HG02885 (cell line): ENCODE results near the gene TWIST2.

Experiments
- ATAC-seq: cut with Tn5 transposase; IDR thresholded peaks from one replicate; pipeline ENCODE4 v1.9.1; 2021; ENCODE audit warnings: mild to moderate bottlenecking; ENCODE audit not compliant: unreplicated experiment, poor library complexity

TWIST2 gene

GRCh38 chr2:238913931-238914647, 66.2 kb downstream of the TWIST2 start:
- ATAC-seq, result no peak

DNA sequence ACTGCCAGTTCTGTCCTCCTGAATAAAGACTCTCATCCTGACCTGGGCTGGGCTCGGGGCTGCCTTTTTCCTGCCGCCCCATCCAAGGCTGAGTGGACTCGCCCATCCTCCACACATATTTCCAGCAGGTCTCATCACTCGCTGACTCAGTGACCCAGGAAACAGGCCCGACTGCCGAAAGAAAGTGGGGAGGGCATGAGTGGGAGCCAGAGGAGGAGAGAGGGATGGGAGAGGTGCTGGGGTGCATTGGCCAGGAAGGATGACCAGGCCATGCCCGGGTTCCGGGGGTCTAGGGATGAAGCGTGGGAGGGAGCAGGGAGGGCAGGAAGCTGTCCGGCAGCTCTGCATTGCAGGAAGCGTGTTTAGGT, 66.7 kb downstream of the TWIST2 start:
- no peak for ATAC-seq

DNA sequence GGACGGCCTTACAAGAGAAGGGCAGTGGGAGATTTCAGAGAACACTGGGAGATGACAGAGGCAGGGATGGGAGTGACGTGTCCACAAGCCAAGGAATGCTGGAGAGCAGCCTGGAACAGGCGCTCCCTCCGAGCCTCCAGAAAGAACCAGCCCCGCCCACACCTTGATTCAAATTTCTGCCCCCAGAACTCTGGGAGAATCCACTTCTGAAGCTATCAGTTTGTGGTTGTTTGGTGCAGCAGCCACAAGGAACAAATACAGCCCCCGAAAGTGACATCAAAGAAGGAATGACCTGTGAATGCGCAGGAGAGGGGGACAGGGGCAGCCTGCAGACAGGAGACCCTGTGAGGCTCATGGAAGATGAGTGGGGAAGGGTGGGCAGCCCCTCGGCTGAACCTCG, 67.3 kb downstream of the TWIST2 start:
- ATAC-seq, result no peak

DNA sequence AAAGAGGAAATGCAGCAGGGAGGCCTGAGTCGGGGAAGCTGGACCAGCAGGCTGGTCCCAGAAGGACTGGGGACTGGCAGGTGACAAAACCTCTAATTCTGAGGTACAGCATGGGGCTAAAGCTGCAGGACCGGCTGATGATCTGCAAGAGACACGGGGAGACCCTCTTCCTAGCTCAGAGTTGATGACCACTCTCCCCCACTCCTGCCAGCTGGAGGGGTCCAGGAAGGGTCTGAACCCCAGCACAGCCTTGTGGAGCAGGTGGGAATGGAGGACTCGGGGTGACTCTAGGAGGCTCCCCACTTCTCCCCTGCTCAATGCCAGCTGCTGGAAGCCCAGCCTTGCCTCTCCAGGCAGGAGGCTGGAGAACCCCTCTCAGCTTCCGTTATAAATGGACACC, 67.7 kb downstream of the TWIST2 start:
- ATAC-seq, result no peak

- ATAC-seq, result no peak
Measured at GRCh38 chr2:238916176-238916874, 68.4 kb downstream of the TWIST2 start.

GRCh38 chr2:238916875-238917590, 69.1 kb downstream of the TWIST2 start:
- no peak for ATAC-seq

- no peak for ATAC-seq
Measured at GRCh38 chr2:238919307-238919706, 71.4 kb downstream of the TWIST2 start.

DNA sequence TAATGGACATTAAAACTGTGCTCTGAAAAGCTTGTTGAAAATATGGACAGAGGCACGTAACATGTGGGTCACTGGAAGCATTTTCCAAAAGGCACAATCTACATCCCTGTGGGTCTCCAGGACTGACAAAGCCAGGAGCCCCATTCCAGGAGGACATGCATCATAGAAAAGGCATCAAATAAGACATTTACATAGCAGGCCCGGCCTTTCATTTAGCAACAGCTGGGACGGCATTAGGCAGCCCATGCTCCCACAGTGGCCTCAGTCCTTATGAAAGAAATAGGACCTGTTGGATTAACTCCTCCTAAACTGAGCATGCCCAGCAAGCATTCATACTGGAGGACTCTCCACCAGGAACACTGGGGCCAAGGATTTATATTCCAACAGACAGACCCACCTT, 72.2 kb downstream of the TWIST2 start:
- no peak for ATAC-seq

DNA sequence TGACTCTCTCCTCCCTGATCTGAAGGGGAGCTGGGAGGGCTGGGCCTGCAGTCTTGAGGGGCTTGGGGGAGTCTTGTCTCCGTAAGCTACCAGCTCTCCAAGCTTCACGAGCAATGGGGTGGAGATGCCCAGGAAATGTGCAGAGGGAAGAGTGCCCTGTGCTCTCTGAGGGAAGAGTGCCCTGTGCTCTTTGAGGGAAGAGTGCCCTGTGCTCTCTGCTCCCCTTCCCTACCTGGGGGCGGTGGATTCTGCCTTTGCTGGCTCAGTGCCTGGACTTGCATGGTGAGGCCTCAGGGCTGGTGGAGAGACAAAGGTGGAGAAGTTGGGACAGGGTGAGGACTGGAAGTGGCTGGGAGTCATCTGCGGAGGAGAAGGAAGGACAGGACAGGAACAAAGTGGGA, 72.7 kb downstream of the TWIST2 start:
- no peak for ATAC-seq

GRCh38 chr2:238921259-238921658, 73.4 kb downstream of the TWIST2 start:
- ATAC-seq, result no peak

DNA sequence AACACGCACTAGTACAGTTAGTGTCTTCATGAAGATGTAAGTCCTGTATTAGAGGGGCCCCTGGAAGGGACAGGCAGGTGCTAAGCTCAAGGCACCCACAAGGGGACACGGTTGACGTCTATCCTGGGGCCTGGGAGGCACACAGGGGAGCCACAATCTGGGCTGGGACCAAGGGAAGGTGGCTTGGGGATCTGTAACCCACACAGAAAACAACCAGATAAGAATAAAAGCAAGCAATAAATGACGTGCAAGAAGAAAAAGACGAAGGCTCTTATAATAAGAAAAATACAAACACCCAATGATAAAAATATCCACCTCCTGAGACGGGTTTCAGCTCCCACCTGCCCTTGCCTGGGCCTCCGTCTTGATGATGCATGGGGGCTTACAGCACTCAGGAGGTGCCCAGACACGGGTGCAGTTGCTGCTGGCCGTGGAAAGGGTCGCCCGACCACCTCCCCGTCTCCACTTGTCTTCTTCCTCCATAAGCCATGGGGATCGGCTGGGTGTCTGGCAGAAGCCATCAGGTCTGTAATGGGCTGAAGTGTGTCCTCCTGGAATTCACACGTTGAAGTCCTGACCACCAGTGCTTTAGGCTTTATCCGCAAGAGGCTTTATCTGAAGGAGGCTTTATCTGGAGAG, 73.9 kb downstream of the TWIST2 start:
- ATAC-seq, result no peak

DNA sequence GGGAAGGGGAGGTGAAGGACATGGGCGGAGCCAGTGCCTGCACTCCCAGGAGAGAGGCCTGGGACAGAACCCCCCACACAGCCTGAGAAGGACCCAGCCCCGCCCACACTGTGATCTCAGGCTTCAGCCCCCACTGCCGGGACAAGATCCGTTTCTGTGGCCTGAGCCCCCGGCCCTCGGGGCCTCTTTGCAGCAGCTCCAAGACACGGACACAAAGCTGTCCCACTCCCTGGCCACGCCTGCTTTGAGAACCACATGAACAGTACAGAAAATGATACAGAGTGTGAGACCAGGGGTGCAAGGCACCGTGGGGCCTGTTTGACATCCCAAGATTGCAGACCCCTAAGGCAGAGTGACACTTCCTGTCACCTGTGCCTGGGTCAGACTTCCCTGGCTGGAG, 74.5 kb downstream of the TWIST2 start:
- ATAC-seq, result no peak

- no peak for ATAC-seq
Measured at GRCh38 chr2:238924032-238924431, 76.1 kb downstream of the TWIST2 start.

DNA sequence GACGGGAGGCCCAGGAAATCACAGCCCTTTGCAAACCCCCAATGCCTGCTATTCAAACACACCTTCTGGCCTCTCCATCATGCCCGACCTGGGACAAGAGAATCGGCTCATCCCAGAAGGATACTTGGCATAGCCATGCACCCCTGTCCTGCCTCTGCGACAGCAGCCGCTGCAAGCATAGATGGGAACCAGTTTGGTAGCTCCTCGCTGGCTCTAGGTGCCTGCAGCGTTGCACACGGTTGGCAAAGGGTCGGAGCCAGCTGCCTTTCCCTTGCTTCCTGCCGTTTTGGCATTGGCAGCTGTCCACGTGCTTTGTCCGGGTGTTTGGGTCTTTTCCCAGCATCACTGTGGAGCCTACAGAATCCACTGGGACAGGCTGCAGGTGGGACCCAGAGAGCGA, 76.9 kb downstream of the TWIST2 start:
- no peak for ATAC-seq

GRCh38 chr2:238925281-238925680, 77.4 kb downstream of the TWIST2 start:
- ATAC-seq, result no peak

DNA sequence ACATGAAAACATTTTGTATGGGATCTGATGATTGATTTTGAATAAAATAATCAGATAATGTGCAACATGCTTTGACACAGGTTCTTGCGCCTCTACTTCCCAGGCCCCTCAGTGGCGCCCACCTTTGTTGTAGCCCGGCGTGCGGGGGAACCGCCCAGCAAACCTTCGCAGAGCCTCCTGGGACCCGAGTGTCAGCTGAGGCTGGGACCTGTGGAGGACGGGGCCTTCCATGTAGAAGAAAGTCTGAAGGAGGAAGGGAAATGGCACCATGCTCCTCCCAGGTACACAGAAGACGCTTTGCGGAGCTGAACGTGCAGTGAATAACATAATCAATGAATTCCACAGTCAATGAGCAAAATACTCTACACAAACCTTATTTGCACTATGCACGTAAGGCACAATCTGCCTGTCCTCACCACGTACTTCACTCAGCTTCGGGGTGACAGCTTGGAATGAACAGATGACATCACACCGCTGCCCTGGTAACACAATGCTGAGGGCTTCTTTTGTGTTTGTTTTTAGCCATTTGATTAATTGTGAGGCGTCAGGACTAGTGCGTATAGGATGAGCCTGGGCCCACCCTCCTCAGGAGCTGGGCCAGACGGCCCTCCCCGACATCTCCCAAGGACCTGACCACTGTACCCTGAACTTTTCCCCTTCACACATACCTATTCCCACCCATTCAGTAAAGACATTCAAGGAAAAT, 78.1 kb downstream of the TWIST2 start:
- ATAC-seq, result no peak

- no peak for ATAC-seq
Measured at GRCh38 chr2:238926761-238927611, 79.1 kb downstream of the TWIST2 start.

- ATAC-seq, result no peak
Measured at GRCh38 chr2:238927746-238928519, 80.0 kb downstream of the TWIST2 start.
